Upper lobe of right lung (tissue), 1 donor: ENCODE data around the gene NOM1. TPM values are rescaled to one million over a fixed set of nuclear protein-coding genes. Genes with fewer than 3 reads are reported as not detected.
A peak's percentile ranks its signal among the peaks of the same experiment; 100 is the strongest.

Experiments
- ATAC-seq: fragments of 200-7000 bp; cut with Tn5 transposase; one replicate; pipeline ENCODE4 v1.9.1; 2020; ENCODE audit warnings: mild to moderate bottlenecking, moderate library complexity
- DNase-seq: peaks from one replicate; pipeline ENCODE4 v3.0.0-alpha.2; 2020
- H3K27ac ChIP-seq: fragments of 200-600 bp; one replicate; pipeline ENCODE4 v1.8.0; 2022
- H3K27me3 ChIP-seq: fragments of 200-600 bp; one replicate; pipeline ENCODE4 v1.8.0; 2022; ENCODE audit warnings: mild to moderate bottlenecking
- H3K36me3 ChIP-seq: fragments of 200-600 bp; one replicate; pipeline ENCODE4 v1.8.0; 2022
- H3K4me1 ChIP-seq: fragments of 200-600 bp; one replicate; pipeline ENCODE4 v1.8.0; 2022
- H3K4me3 ChIP-seq: fragments of 200-600 bp; one replicate; pipeline ENCODE4 v1.8.0; 2022; ENCODE audit warnings: mild to moderate bottlenecking
- H3K9me3 ChIP-seq: fragments of 200-600 bp; one replicate; pipeline ENCODE4 v1.8.0; 2022
- CTCF ChIP-seq: fragments of 200-600 bp; IDR thresholded peaks from one replicate; pipeline ENCODE4 v1.8.0; 2022; ENCODE audit warnings: antibody characterized with exemption
- intact Hi-C: fragments of 100-400 bp; cut with DNase I; formaldehyde crosslinking; loops from one replicate; pipeline ENCODE4 v1.11.0; 2022
- total RNA-seq: library from RNA; stranded (reverse); fragmentation: NEBNext Ultra II Directional; extraction: Animal tissue kit (Norgen Biotek cat#: 25700); gene quantifications from one replicate; pipeline ENCODE4 v1.2.1, GENCODE V29; 2021
- donor health status: DM: no; HTN: yes; CAD: no; lungs with severe emphysema.

The NOM1 gene
- total RNA-seq, 1 donor from 2014 or later: 20.6 TPM

GRCh38 chr7:156975620-156976019 lies 26.1 kb downstream of the NOM1 start:
- no peak overlapping the region for H3K27ac ChIP-seq
- H3K27me3 ChIP-seq: no peaks in the 10 kb centered on the region
- H3K9me3 ChIP-seq: no peaks in the 10 kb centered on the region
- DNase-seq: no peak
- intact Hi-C loops: no loop called here
- no peaks in the 10 kb centered on the region for H3K4me1 ChIP-seq
- peaks cover 16% of the 10 kb centered on the region for H3K36me3 ChIP-seq
- H3K4me3 ChIP-seq: no peak overlapping the region
- ATAC-seq: no peak
- TF ChIP-seq CTCF: no peak

GRCh38 chr7:156979007-156979606 lies 29.6 kb downstream of the NOM1 start:
- no peak for ATAC-seq
- intact Hi-C loops: no loop called here
- Histone ChIP-seq H3K27me3 (no peaks in the 10 kb centered on the region), H3K9me3 (no peaks in the 10 kb centered on the region), H3K27ac (no peak overlapping the region), H3K4me1 (no peaks in the 10 kb centered on the region), H3K4me3 (no peak overlapping the region), H3K36me3 (no peaks in the 10 kb centered on the region)
- no peak for DNase-seq
- no peak for TF ChIP-seq CTCF

- Histone ChIP-seq H3K27ac (no peak overlapping the region), H3K9me3 (no peaks in the 10 kb centered on the region), H3K36me3 (no peaks in the 10 kb centered on the region), H3K4me3 (no peak overlapping the region), H3K27me3 (no peaks in the 10 kb centered on the region), H3K4me1 (no peaks in the 10 kb centered on the region)
- no peak for TF ChIP-seq CTCF
- intact Hi-C loops: no loop called here
- ATAC-seq (no peak), DNase-seq (no peak)
Measured at GRCh38 chr7:156979711-156980110, 30.2 kb downstream of the NOM1 start.

GRCh38 chr7:156984174-156984891 lies 34.8 kb downstream of the NOM1 start:
- no peaks in the 10 kb centered on the region for H3K4me1 ChIP-seq
- H3K27ac ChIP-seq: peak overlapping the region; percentile 11
- ATAC-seq: no peak
- TF ChIP-seq CTCF: no peak
- DNase-seq: no peak
- H3K36me3 ChIP-seq: no peaks in the 10 kb centered on the region
- intact Hi-C loops: no loop called here
- peaks cover under 1% of the 10 kb centered on the region for H3K27me3 ChIP-seq
- no peaks in the 10 kb centered on the region for H3K9me3 ChIP-seq
- peak overlapping the region; percentile 8 for H3K4me3 ChIP-seq

- H3K27me3 ChIP-seq: peaks cover 10% of the 10 kb centered on the region
- intact Hi-C loops: no loop called here
- H3K27ac ChIP-seq: no peak overlapping the region
- no peak overlapping the region for H3K4me3 ChIP-seq
- H3K36me3 ChIP-seq: no peaks in the 10 kb centered on the region
- no peaks in the 10 kb centered on the region for H3K4me1 ChIP-seq
- ATAC-seq: peak; percentile 29
- TF ChIP-seq CTCF: no peak
- no peaks in the 10 kb centered on the region for H3K9me3 ChIP-seq
- no peak for DNase-seq
Measured at GRCh38 chr7:156985101-156985992, 35.8 kb downstream of the NOM1 start.
